GM18870 (cell line): ENCODE results near the gene CYP2C19.
"Not testable (repeated sequence)": the region's sequence is repeated elsewhere in the genome, so short reads cannot be mapped to it uniquely, and the experiment has no call there.

ENCODE experiments used
- ATAC-seq: cut with Tn5 transposase; IDR thresholded peaks from one replicate; pipeline ENCODE4 v1.9.1; 2021; ENCODE audit warnings: moderate library complexity; ENCODE audit not compliant: unreplicated experiment

CYP2C19 gene

GRCh38 chr10:94878649-94879048 lies 116.2 kb downstream of the CYP2C19 start:
- ATAC-seq, result no peak

DNA sequence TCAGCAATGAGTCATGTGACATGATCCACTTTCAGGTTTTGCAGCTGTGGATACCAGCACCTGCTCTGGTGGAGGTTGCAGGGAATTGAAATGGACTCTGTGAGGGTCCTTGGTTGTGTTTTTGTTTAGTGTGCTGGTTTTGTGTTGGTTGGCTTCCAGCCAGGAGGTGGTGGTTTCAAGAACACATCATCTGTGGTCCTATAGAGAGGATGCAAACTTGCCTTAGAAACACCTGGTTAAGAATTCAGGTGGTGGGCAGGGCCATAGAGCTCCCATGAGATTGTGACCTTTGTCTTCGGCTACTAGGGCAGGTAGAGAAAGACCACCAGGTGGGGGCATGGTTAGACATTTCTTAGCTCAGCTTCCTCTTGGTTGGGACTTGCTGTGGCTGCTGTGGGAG lies 116.7 kb downstream of the CYP2C19 start:
- ATAC-seq, result no peak

GRCh38 chr10:94889123-94889522 lies 126.6 kb downstream of the CYP2C19 start:
- no peak for ATAC-seq

DNA sequence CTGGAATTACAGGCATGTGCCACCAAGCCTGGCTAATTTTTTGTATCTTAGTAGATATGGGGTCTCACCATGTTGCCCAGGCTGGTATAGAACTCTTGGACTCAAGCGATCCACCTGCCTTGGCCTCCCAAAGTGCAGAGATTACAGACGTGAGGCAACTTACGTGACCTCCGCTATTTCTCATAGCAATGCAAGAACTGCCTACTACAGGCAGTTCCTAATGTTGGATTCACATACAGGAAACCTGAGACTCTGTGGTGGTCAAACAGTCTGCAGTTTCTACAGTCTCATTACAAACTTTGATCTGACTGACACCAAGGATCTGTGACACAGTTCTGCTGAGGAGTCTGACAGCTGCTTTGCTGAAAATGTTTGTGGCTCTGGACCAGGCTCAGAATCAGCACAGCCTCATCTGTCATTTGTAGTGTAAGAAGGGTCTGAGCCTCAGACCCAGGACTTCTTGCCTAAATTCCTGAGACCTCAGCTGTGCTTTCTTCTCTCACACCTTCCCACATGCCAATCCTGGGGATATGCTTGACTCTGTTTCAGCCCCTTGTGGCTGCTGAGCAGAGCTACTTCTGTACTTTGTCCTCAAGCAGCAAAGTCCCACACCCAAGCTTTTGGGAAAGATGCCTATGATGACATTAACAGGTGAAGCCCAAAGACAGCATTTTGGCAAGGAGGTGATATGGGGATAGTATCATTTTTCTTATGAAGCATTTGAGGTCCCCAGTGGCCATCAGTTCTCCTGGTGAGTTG lies 128.0 kb downstream of the CYP2C19 start:
- ATAC-seq, result no peak

DNA sequence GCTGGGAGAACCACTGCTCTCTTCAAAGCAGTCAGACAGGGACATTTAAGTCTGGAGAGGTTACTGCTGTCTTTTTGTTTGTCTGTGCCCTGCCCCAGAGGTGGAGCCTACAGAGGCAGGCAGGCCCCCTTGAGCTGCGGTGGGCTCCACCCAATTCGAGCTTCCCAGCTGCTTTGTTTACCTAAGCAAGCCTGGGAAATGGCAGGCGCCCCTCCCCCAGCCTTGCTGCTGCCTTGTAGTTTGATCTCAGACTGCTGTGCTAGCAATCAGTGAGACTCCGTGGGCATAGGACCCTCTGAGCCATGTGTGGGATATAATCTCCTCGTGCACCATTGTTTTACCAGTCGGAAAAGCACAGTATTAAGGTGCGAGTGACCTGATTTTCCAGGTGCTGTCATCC lies 135.9 kb downstream of the CYP2C19 start:
- not testable (repeated sequence) for ATAC-seq

GRCh38 chr10:94902080-94902479 lies 139.6 kb downstream of the CYP2C19 start:
- no peak for ATAC-seq

GRCh38 chr10:94902570-94902969 lies 140.1 kb downstream of the CYP2C19 start:
- peak; percentile 55 for ATAC-seq
